Fibroblast of villous mesenchyme (primary cell): Measurements from ENCODE around the gene PNPLA5. TPM values are rescaled to one million over a fixed set of nuclear protein-coding genes. Genes with fewer than 3 reads are reported as not detected.

Source experiments
- DNase-seq: peaks from one replicate; pipeline ENCODE4 v3.0.0-alpha.2; 2010; ENCODE audit warnings: low read depth
- H3K4me3 ChIP-seq: 2 replicates; pipeline ENCODE4 v1.5.1; 2011; ENCODE audit warnings: low read depth, mild to moderate bottlenecking, low read length
- CTCF ChIP-seq: IDR thresholded peaks from 2 replicates; pipeline ENCODE4 v1.5.1; 2012; ENCODE audit warnings: low read depth, mild to moderate bottlenecking, low read length; ENCODE audit not compliant: insufficient read depth
- total RNA-seq: library from RNA; depleted of rRNA; stranded (reverse); fragments of >200 nt; gene quantifications from 2 replicates; pipeline ENCODE4 v1.2.3, GENCODE V29; 2012

Gene PNPLA5
- total RNA-seq, 1 donor = not detected

GRCh38 chr22:43882122-43882767 lies 9.6 kb downstream of the PNPLA5 start:
- TF ChIP-seq CTCF = no peak
- DNase-seq = no peak
- H3K4me3 ChIP-seq = no peak overlapping the region

GRCh38 chr22:43881091-43882061 lies 10.4 kb downstream of the PNPLA5 start:
- H3K4me3 ChIP-seq = no peak overlapping the region
- no peak for DNase-seq
- no peak for TF ChIP-seq CTCF

GRCh38 chr22:43880541-43880991 lies 11.2 kb downstream of the PNPLA5 start:
- no peak for DNase-seq

GRCh38 chr22:43879901-43880540 lies 11.8 kb downstream of the PNPLA5 start:
- no peak overlapping the region for H3K4me3 ChIP-seq
- no peak for TF ChIP-seq CTCF
- no peak for DNase-seq

More at GRCh38 chr22:43880541-43880991, 11.2 kb downstream of the PNPLA5 start:
- no peak overlapping the region for H3K4me3 ChIP-seq
- no peak for TF ChIP-seq CTCF

- no peak for TF ChIP-seq CTCF
- DNase-seq = no peak
Measured at GRCh38 chr22:43878831-43879550, 12.8 kb downstream of the PNPLA5 start.

More at GRCh38 chr22:43878831-43879550, 12.8 kb downstream of the PNPLA5 start:
- H3K4me3 ChIP-seq = no peak overlapping the region
